ENCODE data around the gene CXCR4.

DNA sequence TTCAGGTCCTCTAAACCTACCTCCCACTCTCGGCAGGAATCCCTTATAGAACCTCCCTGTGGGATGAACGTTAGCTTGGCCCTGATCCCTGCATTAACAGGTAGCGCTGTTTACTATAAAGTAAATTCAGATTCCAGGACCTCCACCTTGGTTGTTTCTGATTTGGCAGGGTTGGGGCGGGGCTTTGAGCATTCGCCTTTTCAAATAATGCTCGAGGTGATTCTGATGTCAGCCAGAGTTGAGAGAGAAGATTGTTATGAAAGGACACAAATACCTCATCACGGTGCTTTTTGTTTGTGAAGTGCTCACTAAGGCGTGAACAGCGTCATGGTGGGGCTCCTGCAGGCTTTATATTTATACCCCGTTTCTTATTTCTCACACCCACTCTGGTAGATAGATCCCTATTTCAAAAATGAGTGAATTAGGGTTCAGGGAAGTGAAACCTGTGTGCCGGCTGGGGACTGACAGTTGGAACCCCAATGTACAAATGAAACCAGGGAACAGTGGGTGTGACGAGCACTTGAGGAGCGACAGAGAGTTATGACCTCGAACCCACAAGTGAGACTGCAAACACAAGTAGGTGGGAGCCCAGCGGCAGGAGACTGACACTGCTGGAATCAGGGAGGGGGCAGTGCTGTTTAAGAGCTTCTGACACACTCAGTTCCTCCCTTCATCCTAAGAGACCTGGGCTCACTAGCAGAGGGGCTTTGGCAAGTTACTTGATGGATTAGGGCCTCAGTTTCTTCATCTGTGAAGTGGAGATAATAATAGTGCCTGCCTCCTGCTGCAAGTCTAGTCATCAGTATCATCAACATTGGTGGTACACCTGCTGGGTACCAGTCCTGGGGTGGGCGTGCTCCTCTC is 14.2 kb upstream of the CXCR4 start:
- TF ChIP-seq EZH2 (IDR thresholded peaks at IDR 0.05; ENCODE audit: insufficient read depth, poor library complexity, severe bottlenecking) (no peak), EZH2phosphoT487 (IDR thresholded peaks at IDR 0.05; ENCODE audit: insufficient read depth, low read depth) (no peak)
